ENCODE data around the gene ESR1.

ESR1 gene
- total RNA-seq = 1.5 to 2.4 reads per million in 2 donors

DNA sequence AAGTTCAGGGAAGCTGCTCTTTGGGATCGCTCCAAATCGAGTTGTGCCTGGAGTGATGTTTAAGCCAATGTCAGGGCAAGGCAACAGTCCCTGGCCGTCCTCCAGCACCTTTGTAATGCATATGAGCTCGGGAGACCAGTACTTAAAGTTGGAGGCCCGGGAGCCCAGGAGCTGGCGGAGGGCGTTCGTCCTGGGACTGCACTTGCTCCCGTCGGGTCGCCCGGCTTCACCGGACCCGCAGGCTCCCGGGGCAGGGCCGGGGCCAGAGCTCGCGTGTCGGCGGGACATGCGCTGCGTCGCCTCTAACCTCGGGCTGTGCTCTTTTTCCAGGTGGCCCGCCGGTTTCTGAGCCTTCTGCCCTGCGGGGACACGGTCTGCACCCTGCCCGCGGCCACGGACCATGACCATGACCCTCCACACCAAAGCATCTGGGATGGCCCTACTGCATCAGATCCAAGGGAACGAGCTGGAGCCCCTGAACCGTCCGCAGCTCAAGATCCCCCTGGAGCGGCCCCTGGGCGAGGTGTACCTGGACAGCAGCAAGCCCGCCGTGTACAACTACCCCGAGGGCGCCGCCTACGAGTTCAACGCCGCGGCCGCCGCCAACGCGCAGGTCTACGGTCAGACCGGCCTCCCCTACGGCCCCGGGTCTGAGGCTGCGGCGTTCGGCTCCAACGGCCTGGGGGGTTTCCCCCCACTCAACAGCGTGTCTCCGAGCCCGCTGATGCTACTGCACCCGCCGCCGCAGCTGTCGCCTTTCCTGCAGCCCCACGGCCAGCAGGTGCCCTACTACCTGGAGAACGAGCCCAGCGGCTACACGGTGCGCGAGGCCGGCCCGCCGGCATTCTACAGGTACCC lies at the start of gene ESR1:
TSS of gene ESR1 (plus strand) at position 170 of the 858 bp plus-strand sequence. CDS start at position 401, 231 bp downstream.
- no peak for DNase-seq

DNA sequence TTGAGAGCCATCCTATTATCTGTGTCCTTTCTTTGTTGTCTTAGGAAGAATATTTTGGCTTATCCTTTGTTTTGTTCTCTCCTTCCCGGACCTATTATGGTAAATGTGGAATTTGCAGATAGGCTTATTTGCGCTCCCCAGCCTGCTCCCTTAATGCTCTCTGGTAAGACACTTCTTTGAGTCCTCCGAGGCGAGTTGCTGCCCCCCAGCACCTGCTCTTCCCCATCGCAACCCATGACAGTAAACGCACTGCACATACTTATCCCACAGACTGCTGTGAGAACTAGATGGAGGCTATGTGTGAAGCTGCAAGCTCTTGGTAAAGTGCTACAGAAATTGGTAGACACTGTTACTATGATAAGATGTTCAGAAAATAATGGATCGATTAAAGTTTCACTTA lies 47.0 kb upstream of the ESR1 start:
- no peak for DNase-seq

DNA sequence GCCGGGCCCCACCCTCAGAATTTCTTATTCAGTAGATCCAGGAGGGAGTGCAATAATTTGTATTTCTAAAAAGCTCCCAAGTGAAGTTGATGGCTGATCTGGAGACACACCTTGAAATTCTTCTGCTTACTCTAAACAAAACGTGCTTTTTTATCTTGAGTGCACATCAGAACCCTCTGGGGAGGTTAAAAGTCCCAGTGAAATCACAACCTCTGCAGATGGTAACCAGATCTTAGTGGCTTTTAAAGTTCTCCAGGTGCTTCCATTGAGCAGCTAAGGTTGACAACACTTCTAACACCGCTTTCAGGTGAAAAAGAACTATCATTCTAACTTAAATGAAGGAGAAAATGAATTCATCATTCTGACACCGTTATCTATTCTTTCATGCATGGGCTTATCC lies 45.6 kb upstream of the ESR1 start:
- no peak for DNase-seq

DNA sequence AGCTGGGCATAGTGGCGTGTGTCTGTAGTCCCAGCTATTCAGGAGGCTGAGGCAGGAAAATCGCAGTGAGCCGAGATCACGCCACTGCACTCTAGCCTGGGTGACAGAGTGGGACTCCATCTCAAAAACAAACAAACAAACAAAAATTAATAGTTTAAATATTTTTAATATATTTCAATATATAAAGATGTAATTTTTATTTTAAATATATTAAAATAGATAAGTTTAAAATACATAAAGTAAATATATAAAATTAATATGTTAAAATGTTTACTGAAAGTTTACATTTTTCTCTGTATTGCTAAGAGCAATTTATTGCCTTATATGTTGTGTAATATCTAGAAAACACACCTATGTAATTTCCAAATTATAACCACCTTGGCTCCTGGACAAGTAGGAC lies 44.7 kb upstream of the ESR1 start:
- DNase-seq = no peak

- no peak for DNase-seq
These were observed 44.2 kb upstream of the ESR1 start for GRCh38 chr6:151763303-151763702.

- no peak for DNase-seq
These were observed 43.4 kb upstream of the ESR1 start for GRCh38 chr6:151763938-151764680.

DNA sequence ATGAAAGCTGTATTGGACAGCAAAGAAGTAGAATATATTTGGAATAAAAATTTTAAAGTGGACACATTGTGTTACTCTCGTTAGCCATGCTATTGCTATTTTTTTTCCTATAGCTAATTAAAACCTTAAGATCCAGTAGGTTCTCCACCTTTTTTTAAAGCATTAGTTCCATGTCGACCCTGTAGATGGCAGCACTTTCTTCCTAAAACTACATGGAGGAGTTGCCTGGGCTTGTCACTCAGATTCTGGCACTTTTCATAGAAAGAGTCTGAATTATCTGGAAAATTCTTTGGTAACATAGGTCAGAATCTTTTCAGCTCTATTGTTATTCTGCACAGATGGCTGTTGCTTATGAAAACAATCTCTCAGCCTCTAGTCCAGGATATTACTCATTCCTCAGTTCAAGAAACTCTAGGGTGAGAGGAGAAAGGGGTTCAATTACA lies 42.0 kb upstream of the ESR1 start:
- no peak for DNase-seq

DNA sequence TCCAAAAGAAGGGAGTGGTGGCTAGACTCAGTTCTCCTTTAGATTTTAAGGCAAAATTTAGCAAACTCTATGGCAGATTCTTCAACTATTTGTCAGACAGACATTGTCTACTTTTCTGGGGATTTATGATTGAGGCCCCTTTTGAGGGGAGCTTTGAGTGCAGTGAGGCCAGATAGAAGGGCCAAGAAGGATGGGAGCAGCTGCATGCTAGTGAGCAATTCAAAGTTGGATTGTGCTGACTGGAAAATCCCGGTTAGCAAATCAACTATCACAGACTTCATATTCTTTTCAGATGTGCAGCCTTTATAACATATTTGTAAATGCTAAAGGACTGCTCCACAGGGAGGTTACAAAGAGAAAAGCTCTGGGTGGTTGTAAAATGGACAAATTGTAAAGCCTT lies 35.0 kb upstream of the ESR1 start:
- DNase-seq = no peak

DNA sequence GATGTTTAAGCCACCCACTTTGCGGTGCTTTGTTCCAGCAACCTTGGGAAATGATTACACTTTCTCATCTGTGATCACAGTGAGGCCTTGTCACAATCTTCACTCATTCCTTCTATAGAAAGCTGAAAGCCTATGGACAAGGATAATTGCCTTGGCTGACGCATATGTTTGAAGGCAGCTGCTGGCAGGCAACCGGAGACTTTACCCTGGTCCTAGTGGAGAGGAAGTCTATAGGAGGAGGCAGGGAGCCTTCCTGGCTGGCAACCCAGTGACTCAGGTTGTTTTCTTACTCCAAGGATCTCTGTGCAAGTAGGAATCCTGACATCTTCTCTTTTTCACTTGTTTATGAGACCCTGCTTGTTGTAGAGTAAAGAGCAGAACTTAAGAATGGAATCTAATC lies 34.1 kb upstream of the ESR1 start:
- DNase-seq = no peak

DNA sequence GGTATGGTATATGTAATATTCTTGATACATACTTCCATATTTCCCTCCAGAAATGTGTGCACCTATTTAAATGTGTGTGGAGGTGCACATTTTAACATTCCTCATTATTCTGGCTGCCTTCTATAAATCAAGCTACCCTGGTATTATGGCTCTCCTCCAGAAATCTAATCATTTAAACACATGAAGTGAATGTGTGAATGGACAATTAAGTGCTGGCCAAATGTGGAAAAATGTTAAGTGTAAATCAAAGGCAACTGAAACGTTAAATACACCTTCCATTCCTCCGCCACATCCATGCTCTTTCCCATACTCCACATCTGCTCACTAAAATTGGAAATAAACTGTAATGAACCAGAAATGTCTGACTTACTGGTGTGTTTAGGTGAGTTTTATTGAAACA lies 24.9 kb upstream of the ESR1 start:
- no peak for DNase-seq

GRCh38 chr6:151783692-151784091 lies 23.8 kb upstream of the ESR1 start:
- no peak for DNase-seq

DNA sequence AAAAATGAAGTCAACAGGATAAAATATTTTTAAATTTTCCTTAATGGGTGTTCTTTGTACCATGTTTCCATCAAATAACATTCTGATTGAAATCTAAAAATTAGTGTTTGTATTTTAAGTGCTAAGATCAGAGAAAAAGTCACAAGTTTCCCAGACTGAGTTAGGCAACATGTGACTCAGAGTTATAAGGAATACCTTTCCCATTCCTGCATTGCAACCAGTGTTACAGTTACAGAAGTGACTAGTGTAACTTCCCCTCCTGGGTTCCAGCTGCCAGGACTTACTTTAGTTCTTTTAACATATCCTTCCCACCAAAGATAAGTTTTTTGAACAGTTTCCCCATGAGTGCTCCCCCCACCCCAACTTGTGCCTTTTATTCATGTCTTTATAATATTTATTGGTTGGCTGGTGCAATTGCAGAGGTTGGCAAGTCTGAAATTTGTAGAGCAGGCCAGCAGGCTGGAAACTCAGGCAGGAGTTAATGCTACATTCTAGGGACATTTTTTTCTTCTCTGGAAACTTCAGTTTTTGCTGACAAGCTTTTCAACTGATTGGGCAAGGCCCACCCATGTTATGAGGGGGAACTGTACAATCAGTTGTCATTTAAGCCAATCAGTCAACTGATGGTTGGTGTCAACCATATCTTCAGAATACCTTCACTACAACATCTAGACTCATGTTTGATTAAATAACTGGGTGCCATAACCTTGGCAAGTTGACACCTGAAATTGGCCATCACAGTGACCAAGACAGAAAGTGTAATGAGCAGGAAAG lies 22.9 kb upstream of the ESR1 start:
- DNase-seq = no peak

DNA sequence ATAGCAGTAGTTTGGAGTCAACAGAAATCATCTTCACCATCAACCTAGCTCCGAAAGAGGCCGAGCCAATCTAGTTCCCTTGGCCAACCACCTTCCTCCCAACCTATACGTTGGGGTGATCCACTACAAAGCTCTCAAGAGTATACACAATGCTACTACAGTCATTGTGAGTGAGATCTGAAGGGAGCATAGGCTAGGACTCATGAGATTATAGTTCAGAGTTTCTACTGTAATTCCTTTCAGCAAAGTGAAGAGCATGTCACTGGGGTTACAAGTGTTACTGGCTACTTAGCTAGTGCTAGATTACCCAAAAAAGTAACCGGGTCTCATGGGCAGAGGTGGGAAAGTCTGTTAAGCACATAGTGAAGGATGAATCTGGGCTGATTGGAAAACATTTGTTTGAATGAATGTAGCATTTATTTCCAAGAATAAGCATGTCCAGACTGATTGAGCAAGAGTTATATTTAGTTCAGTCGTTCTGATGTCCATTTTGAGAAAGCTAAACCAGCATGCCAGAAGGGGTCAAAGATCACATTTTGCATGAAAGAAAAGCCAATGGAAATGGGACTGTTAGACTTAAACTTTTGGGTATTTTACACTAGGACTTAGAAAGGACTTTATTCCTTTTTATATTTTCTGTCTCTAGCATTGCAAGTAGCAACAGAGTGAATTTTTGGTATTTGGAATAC lies 10.5 kb upstream of the ESR1 start:
- no peak for DNase-seq

- no peak for DNase-seq
These were observed 3.7 kb upstream of the ESR1 start for GRCh38 chr6:151803743-151804142.

- DNase-seq = no peak
These were observed 2.7 kb upstream of the ESR1 start for GRCh38 chr6:151804585-151805285.

GRCh38 chr6:151805286-151805840 lies 2.1 kb upstream of the ESR1 start:
- no peak for DNase-seq

DNA sequence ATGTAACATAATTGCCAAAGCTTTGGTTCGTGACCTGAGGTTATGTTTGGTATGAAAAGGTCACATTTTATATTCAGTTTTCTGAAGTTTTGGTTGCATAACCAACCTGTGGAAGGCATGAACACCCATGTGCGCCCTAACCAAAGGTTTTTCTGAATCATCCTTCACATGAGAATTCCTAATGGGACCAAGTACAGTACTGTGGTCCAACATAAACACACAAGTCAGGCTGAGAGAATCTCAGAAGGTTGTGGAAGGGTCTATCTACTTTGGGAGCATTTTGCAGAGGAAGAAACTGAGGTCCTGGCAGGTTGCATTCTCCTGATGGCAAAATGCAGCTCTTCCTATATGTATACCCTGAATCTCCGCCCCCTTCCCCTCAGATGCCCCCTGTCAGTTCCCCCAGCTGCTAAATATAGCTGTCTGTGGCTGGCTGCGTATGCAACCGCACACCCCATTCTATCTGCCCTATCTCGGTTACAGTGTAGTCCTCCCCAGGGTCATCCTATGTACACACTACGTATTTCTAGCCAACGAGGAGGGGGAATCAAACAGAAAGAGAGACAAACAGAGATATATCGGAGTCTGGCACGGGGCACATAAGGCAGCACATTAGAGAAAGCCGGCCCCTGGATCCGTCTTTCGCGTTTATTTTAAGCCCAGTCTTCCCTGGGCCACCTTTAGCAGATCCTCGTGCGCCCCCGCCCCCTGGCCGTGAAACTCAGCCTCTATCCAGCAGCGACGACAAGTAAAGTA lies 547 bp upstream of the ESR1 start:
- DNase-seq = no peak

DNA sequence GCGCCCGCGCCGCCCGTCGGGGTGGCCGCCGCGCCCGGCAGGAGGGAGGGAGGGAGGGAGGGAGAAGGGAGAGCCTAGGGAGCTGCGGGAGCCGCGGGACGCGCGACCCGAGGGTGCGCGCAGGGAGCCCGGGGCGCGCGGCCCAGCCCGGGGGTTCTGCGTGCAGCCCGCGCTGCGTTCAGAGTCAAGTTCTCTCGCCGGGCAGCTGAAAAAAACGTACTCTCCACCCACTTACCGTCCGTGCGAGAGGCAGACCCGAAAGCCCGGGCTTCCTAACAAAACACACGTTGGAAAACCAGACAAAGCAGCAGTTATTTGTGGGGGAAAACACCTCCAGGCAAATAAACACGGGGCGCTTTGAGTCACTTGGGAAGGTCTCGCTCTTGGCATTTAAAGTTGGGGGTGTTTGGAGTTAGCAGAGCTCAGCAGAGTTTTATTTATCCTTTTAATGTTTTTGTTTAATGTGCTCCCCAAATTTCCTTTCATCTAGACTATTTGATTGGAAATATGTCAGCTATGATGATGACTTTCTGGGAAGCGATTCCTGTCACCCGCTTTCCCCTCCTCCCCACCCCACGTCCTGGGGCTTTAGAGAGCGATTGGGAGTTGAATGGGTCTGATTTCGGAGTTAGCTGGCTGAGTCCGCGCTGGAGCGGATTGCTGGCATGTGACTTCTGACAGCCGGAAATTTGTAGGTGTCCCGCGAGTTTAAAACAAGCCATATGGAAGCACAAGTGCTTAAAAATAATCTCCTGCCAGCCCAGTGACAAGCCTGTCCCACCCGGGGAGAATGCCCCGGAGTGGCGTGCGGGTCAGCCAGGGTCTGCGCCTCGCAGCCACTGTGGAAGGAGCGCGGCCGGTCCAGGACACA lies 1.1 kb downstream of the ESR1 start:
- DNase-seq = no peak

GRCh38 chr6:151811081-151811480 lies 3.6 kb downstream of the ESR1 start:
- DNase-seq = no peak

DNA sequence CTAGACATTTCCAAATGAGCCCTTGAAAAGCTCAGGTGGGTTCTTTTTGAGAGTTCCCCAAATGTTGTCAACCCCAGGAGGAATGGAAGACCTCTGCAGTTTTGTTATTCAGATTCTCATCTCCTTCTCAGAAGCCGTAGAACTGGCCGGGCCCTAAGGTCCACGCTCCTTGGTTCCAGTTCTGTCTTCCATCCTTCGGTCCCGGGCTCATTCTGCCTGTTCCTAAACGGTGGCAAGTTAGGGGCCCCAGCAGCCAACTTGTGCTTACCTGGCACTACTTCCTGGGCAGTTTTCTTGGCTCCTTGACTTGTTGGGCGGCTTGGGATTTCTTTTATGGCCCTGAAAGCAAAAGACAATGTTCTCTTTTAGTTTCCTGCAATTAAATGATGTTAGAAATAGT lies 6.4 kb downstream of the ESR1 start:
- no peak for DNase-seq

Data from T-helper 9 cell (primary cell).